Right atrium auricular region (tissue), 2 donors: Measurements from ENCODE around the gene RDH13. TPM values are rescaled to one million over a fixed set of nuclear protein-coding genes. Genes with fewer than 3 reads are reported as not detected.

Experiments
- DNase-seq: peaks from one replicate; pipeline ENCODE4 v3.0.0-alpha.2; 2019; ENCODE audit warnings: low spot score
- H3K27ac ChIP-seq, 2 donors: fragments of 200-600 bp; sonication (generic); 1 replicate in 1 of 2; 2 replicates in 1 of 2; pipeline ENCODE4 v1.5.1; 2016 to 2019
- H3K27me3 ChIP-seq, 2 donors: fragments of 200-600 bp; sonication (generic); one replicate each; pipeline versions ENCODE4 v1.5.1 to v1.6.0; 2017 to 2019
- H3K36me3 ChIP-seq: fragments of 200-600 bp; sonication (generic); one replicate; pipeline ENCODE4 v1.5.1; 2016
- H3K4me1 ChIP-seq, 2 donors: fragments of 200-600 bp; sonication (generic); one replicate each; pipeline versions ENCODE4 v1.5.1 to v1.6.0; 2017 to 2019
- H3K4me3 ChIP-seq, 2 donors: fragments of 200-600 bp; sonication (generic); 1 replicate in 1 of 2; 2 replicates in 1 of 2; pipeline ENCODE4 v1.5.1; 2017 to 2019; ENCODE audit warnings: mild to moderate bottlenecking in 1 of 2, moderate library complexity in 1 of 2
- H3K9me3 ChIP-seq, 2 donors: fragments of 200-600 bp; sonication (generic); one replicate each; pipeline ENCODE4 v1.5.1; 2019
- total RNA-seq, 2 donors: library from RNA; depleted of rRNA; stranded (reverse); fragments of >200 nt; gene quantifications; one replicate each; pipeline ENCODE4 v1.1.0, GENCODE V29; 2016
- TF ChIP-seq, protein P1 (sequence below), 2 donors: fragments of 200-600 bp; sonication (generic); IDR thresholded peaks; one replicate each; pipeline ENCODE4 v1.5.1; 2019; ENCODE audit warnings: antibody characterized with exemption in 2 of 2

The RDH13 gene
- total RNA-seq, 2 donors from 2014 or later, result 26.5 to 28.1 TPM

DNA sequence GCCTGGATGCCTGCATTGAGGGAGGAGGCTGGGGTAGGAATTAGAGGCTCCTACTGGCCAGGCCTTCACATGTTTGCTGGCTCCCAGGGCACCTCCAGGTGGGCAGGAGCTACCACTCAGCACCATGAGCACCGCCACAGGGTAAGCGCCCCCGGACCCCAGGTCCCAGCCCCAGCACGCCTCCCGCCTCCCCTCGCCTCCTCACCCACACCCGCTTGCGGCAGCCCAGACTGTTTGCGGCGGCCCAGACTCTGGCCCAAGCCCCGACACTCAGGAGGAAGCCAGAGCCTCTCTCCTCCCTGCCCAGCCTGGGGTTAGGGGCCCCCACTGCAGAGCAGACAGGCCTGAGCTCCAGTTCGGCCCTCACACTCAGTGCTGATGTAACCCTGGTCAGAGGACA, 13.4 kb upstream of the RDH13 start:
- Histone ChIP-seq H3K27me3 (peaks cover 0 to 17% of the 10 kb centered on the region in 2 donors), H3K36me3 (no peaks in the 10 kb centered on the region), H3K4me1 (peaks cover 0 to 16% of the 10 kb centered on the region in 2 donors), H3K9me3 (peaks cover 0 to 10% of the 10 kb centered on the region in 2 donors), H3K4me3 (no peak overlapping the region), H3K27ac (no peak overlapping the region)
- no peak for DNase-seq
- TF ChIP-seq, protein P1, sequence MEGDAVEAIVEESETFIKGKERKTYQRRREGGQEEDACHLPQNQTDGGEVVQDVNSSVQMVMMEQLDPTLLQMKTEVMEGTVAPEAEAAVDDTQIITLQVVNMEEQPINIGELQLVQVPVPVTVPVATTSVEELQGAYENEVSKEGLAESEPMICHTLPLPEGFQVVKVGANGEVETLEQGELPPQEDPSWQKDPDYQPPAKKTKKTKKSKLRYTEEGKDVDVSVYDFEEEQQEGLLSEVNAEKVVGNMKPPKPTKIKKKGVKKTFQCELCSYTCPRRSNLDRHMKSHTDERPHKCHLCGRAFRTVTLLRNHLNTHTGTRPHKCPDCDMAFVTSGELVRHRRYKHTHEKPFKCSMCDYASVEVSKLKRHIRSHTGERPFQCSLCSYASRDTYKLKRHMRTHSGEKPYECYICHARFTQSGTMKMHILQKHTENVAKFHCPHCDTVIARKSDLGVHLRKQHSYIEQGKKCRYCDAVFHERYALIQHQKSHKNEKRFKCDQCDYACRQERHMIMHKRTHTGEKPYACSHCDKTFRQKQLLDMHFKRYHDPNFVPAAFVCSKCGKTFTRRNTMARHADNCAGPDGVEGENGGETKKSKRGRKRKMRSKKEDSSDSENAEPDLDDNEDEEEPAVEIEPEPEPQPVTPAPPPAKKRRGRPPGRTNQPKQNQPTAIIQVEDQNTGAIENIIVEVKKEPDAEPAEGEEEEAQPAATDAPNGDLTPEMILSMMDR (IDR thresholded peaks at IDR 0.05), result no peak

DNA sequence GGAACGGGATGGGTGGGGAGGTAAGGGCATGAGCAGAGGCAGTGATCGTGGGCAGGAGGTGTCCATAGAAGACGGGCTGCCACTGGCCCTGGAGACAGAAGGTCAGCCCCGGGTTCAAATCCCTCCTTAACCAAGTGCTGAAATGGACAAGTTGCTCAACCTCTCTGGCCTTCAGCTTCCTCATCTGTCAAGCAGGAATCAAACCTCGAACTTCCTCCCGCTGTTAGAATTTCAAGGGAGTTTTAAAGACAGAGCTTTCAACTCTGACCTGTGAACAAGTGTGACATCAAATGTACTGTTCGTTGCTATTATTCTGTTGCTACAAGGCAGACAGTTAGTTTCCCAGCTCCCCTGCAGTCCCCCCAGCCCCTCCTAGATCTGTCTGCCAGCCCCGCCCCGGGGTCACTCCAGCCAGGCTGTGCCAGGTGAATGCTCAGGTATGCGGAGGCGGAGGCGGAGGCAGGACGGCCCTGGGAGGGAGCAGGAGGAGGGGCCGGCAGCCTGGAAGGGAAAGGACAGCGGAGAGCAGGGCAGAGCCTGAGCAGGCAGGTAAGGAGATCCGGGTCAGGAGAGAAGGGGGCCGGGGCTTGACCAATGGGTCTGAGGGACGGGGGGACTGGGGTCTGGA, 12.5 kb upstream of the RDH13 start, which contains the start of gene EPS8L1:
TSS of gene EPS8L1 (plus strand) at position 499 of the 628 bp plus-strand sequence. CDS start 576 bp downstream, outside the sequence.
- TF ChIP-seq, protein P1 (IDR thresholded peaks at IDR 0.05), result no peak
- peaks cover 0 to 8% of the 10 kb centered on the region in 2 donors for H3K4me1 ChIP-seq
- peaks cover 0 to 10% of the 10 kb centered on the region in 2 donors for H3K9me3 ChIP-seq
- DNase-seq, result no peak
- H3K27ac ChIP-seq, result no peak within 1 kb of the TSS
- peaks cover 0 to 10% of the 10 kb centered on the region in 2 donors for H3K27me3 ChIP-seq
- no peak within 1 kb of the TSS for H3K4me3 ChIP-seq
- H3K36me3 ChIP-seq, result no peaks in the 10 kb centered on the region

DNA sequence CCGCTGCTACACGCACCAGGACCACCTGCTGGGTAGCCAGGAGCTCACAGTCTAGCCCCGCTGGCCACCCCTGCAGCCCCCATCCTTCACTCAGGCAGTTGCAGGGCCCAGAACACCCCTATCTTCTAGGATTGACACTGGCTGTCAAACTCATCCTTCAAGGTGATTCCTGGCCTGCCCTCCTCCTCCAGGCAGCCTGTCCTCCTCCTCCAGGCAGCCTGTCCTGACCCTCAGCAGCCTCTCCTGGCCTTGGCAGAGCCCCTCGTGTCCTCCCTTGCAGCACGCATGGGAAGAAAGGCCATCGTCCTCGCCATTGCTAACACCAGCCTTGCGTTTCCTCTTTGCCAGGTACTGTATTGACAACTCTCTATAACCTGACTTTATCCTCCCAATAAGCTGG, 9.0 kb upstream of the RDH13 start:
- H3K27ac ChIP-seq, result no peak overlapping the region
- DNase-seq, result no peak
- TF ChIP-seq, protein P1 (IDR thresholded peaks at IDR 0.05), result no peak
- H3K4me1 ChIP-seq, result peaks cover 0 to 8% of the 10 kb centered on the region in 2 donors
- peaks cover 0 to 14% of the 10 kb centered on the region in 2 donors for H3K9me3 ChIP-seq
- no peak overlapping the region for H3K4me3 ChIP-seq
- no peaks in the 10 kb centered on the region for H3K36me3 ChIP-seq
- peaks cover 9 to 10% of the 10 kb centered on the region in 2 donors for H3K27me3 ChIP-seq

DNA sequence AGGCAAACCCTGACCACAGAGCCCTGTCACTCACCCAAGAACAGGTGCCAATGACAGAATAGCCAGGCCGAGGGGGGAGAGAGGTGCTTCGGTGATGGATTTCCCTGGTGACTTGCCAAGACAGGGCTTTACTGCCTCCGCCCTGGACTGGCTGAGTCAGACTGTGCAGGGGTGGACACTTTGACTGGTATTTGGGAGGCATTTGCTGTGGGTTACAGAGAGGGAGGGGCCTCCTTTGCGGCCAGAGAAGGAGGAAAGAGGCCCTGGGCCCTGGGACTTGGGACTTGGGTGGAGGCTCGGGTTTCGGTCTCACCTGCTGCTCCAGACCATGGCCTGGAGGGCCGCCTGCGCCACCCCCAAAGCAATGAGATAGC, 8.2 kb upstream of the RDH13 start:
- Histone ChIP-seq H3K36me3 (no peaks in the 10 kb centered on the region), H3K27me3 (peaks cover 9 to 10% of the 10 kb centered on the region in 2 donors), H3K4me1 (peaks cover 0 to 8% of the 10 kb centered on the region in 2 donors), H3K27ac (no peak overlapping the region), H3K4me3 (no peak overlapping the region), H3K9me3 (peaks cover 0 to 14% of the 10 kb centered on the region in 2 donors)
- no peak for DNase-seq
- TF ChIP-seq, protein P1 (IDR thresholded peaks at IDR 0.05), result no peak

DNA sequence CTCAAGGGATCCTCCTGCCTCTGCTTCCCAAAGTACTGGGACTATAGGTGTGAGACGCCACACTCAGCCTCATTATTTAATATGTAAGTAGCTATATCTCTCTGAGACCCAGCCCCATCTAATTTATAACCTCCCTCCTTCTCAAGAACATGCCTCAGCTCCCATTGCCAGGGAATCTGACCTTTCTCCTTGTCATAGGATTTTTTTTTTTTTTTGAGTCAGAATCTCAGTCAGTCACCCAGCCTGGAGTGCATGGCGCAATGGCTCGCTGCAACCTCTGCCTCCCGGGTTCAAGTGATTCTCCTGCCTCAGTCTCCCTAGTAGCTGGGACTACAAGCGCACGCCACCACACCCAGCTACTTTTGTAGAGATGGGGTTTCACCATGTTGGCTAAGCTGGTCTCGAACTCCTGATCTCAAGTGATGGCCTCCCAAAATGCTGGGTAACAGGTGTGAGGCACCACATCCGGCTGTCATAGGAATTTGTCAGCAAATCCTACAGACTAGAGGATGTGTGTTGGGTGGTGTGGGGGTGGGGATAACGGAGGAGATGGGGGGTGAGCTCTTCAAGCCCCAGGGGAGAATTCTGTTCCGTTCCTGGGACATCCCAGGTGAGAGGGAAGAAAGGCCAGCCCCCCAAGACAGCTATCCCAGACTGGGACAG, 7.6 kb upstream of the RDH13 start:
- Histone ChIP-seq H3K4me1 (peaks cover 0 to 8% of the 10 kb centered on the region in 2 donors), H3K4me3 (no peak overlapping the region), H3K9me3 (peaks cover 0 to 14% of the 10 kb centered on the region in 2 donors), H3K27me3 (peaks cover 9 to 10% of the 10 kb centered on the region in 2 donors), H3K27ac (no peak overlapping the region), H3K36me3 (no peaks in the 10 kb centered on the region)
- TF ChIP-seq, protein P1 (IDR thresholded peaks at IDR 0.05), result no peak
- DNase-seq, result no peak
